Central memory CD8-positive, alpha-beta T cell (primary cell): ENCODE results near the gene KLF15.

Experiments
- ATAC-seq: fragments of 150-1000 bp; cut with Tn5 transposase; replicated peaks from 2 replicates; pipeline ENCODE4 v1.10.0; 2022; ENCODE audit warnings: mild to moderate bottlenecking, moderate FRiP score, moderate number of reproducible peaks; ENCODE audit not compliant: poor library complexity, severe bottlenecking; ENCODE audit errors: extremely low read depth
- DNase-seq, 2 donors: peaks; one replicate each; pipeline ENCODE4 v3.0.0; 2021; ENCODE audit warnings: low spot score in 2 of 2
- H3K27ac Mint-ChIP-seq: one replicate; pipeline ENCODE4 v1.8.0; 2022; ENCODE audit warnings: low read depth, mild to moderate bottlenecking, moderate library complexity, mixed read lengths
- H3K27me3 Mint-ChIP-seq: one replicate; pipeline ENCODE4 v1.8.0; 2022; ENCODE audit warnings: mixed read lengths
- H3K36me3 Mint-ChIP-seq: one replicate; pipeline ENCODE4 v1.8.0; 2022; ENCODE audit warnings: mild to moderate bottlenecking, moderate library complexity, mixed read lengths; ENCODE audit not compliant: insufficient read depth
- H3K4me1 Mint-ChIP-seq: one replicate; pipeline ENCODE4 v1.8.0; 2022; ENCODE audit warnings: mixed read lengths
- H3K4me3 Mint-ChIP-seq: one replicate; pipeline ENCODE4 v1.8.0; 2022; ENCODE audit warnings: mild to moderate bottlenecking, moderate library complexity, mixed read lengths
- H3K9me3 Mint-ChIP-seq: one replicate; pipeline ENCODE4 v1.8.0; 2022; ENCODE audit warnings: mixed read lengths

KLF15 gene

DNA sequence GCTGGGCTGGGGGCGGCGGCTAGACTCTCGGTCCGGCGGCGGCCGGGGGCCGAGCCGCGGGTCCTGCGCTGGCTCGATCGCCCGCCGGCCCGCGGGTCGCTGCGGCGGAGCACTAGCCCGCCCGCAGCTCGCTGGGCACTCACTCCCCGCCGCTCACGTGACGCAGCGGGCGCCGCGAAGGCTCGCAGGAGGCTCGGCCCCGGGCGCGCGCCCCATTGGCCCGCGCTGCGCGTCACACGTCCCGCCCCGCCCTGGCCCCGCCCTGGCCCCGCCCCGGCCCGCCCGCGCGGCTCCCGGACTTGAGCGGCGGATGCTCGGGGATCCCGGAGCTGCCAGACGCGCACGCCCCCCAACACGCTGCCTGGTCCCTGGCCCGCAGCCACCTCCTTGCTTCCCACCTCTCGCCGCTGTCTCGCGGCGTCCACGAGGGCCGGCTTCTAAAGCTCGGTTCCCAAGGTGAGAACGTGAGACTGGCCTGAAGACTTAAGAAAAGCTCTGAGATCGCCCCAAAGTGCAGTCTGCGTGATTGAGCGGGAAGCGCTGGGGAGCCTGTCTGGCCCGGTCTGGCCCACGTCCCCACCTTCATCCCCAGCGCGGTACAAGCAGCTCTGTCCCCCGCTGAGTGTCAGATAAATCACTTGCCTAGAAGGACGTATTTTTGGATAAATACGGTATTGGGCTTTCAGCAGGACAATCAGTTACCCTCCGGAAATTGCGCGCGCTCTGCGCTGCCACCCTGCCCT is at the start of gene KLF15:
TSS of gene KLF15 (minus strand) at position 114 of the 743 bp plus-strand sequence. CDS start 4,486 bp downstream, outside the sequence.
- ATAC-seq (peak; percentile 88), DNase-seq (peak; percentile 46 to 53)
- Mint-ChIP-seq H3K4me1 (peaks cover 13% of the 10 kb centered on the region), H3K36me3 (no peaks in the 10 kb centered on the region), H3K27me3 (peaks cover 65% of the 10 kb centered on the region), H3K4me3 (peak within 1 kb of the TSS; percentile 82), H3K9me3 (no peaks in the 10 kb centered on the region), H3K27ac (no peak within 1 kb of the TSS)

DNA sequence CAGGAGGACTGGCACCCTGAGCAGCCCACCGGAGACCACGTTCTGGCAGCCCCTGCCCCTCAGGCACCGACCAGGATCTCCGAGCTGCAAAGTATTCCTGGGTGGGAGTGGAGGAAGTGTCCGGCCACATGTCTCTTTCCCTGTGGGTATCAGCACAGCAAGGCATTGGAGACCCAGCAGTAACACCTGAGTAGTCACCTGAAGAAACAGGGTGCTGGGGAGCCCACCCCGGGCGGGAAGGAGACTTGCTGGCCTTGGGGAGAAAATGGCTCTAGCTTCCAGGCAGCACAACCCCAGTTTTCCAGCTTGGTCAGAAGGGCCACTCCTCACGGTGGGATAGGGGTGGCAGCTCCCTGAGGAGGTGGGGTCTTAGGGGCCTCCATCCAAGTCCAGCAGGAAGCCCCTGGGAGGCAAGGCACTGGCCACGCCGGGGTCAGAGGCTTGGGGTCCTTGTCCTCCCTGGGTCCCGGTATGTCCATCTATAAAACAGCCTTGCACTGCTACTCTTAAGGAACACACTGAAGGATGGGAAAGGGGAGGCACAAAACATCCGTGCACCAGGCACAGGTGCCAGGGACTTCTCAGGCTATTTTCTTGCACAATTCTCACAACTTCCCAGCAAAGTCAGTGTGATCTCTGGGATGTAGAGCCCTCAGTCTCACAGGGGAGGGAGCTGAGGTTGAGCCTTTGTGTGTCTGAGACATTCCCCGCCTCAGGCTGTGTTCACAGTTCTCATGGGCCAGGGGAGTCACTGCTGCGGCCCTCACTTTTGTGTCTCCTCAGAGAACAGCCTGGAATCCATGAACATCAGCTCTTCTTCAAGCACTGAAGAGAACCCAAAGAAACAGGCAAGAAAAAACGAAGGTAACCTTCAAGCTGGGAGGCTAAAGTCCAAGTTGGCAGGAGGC is 49.4 kb upstream of the KLF15 start:
- no peaks in the 10 kb centered on the region for H3K4me1 Mint-ChIP-seq
- DNase-seq (no peak), ATAC-seq (no peak)
- H3K27me3 Mint-ChIP-seq: peaks cover 73% of the 10 kb centered on the region
- no peak overlapping the region for H3K27ac Mint-ChIP-seq
- no peaks in the 10 kb centered on the region for H3K36me3 Mint-ChIP-seq
- H3K9me3 Mint-ChIP-seq: no peaks in the 10 kb centered on the region
- H3K4me3 Mint-ChIP-seq: no peak overlapping the region

DNA sequence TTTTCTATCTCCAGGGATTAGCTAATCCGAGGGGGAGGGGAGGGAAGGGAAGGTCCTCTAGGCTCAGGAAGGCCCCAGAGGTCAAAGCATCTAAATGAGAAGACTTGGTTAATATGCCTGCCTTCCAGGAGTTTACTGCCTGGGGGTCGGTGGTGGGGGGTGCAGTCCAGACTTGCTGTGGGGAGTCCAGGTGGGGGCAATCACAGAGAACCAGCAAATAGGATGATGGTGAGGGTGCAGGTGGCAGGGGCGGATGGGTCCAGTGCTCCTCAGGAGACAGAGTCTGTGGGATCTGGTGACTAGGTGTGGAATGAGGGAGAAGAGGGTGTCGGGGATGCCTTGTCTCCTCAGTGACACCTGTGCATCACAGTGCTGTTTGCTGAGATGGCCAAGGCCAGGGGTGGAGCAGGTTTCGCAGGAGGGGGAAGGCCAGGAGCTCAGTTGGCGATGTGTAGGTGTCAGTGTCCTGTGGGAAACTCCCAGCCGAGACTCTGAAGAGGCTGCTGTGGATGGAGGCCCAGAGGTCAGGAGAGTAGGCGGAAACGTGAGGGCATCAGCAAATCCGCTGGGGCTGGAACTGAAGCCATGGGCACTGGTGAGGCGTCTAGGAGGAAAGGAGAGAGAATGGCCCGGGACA is 45.6 kb upstream of the KLF15 start:
- Mint-ChIP-seq H3K27me3 (peaks cover 37% of the 10 kb centered on the region), H3K4me3 (no peak overlapping the region), H3K27ac (no peak overlapping the region), H3K4me1 (no peaks in the 10 kb centered on the region), H3K36me3 (no peaks in the 10 kb centered on the region), H3K9me3 (no peaks in the 10 kb centered on the region)
- ATAC-seq (no peak), DNase-seq (no peak)

DNA sequence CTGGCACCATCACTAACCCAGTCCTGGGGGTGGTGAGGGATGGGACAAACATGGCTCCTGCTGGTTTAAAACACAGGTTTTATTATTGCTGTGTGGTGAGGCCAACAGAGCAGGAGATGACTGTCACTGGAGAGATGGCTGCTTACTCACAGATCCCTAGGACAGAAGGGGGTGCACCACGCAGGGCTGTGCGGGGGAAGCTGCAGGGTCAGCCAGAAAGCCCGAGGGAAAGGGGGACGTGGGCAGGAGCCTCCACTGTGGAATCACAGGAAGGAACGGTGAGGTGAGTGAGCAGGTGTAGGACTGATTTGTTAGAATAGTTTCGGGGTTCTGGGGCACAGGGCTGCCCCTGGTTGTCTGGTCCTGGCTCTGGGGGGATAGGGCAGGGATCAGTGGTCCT is 45.0 kb upstream of the KLF15 start:
- Mint-ChIP-seq H3K4me3 (no peak overlapping the region), H3K4me1 (no peaks in the 10 kb centered on the region), H3K9me3 (no peaks in the 10 kb centered on the region), H3K27me3 (peaks cover 34% of the 10 kb centered on the region), H3K36me3 (no peaks in the 10 kb centered on the region), H3K27ac (no peak overlapping the region)
- DNase-seq: no peak
- ATAC-seq: no peak

DNA sequence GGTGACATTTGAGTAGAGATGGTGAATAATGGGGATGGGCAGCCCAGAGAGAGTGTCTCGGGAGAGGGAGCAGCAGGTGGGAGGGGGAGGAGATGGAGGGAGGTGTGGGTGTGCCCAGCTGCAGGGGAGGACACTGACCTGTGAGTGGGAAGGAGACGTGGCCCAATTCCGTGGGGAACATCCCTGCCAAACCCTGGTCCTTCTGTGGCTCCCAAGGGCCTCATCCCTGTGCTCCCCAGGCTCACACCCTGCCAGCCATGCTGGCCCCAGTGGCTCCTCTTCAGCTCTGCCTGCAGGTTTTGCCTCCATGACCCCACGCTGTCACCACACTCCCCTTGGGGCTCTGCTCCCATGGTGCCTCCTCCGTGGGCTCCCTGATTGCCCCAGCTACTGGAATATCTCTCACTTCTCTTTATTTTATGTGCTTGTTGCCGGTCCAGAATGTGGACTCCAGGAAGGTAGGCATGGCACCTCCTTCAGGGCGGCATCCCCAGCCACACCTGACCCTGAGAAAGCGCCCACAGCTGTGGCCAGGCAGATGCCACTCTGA is 44.5 kb upstream of the KLF15 start:
- H3K36me3 Mint-ChIP-seq: no peaks in the 10 kb centered on the region
- H3K27ac Mint-ChIP-seq: no peak overlapping the region
- no peak overlapping the region for H3K4me3 Mint-ChIP-seq
- ATAC-seq (no peak), DNase-seq (no peak)
- peaks cover 29% of the 10 kb centered on the region for H3K27me3 Mint-ChIP-seq
- no peaks in the 10 kb centered on the region for H3K4me1 Mint-ChIP-seq
- H3K9me3 Mint-ChIP-seq: no peaks in the 10 kb centered on the region

DNA sequence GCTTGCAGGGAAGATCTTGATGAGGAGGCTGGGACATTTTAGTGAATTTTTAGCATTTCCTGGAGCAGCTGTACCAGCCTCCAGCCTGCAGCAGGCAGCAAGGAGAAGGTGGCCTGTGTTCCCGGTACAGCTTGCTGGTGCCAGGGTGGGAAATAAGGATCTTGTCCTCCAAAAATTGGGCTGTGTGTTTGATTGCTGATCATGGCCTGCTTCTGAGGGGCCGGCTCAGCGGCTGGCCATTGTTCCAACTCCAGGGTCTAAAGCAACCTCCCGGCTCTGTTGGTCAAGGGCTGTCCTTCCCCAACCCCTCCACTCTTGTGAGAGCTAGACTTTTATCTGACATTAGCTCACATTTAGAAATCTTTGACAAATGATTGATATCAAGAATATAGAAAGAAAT is 42.5 kb upstream of the KLF15 start:
- no peak overlapping the region for H3K27ac Mint-ChIP-seq
- DNase-seq: no peak
- no peaks in the 10 kb centered on the region for H3K9me3 Mint-ChIP-seq
- H3K4me1 Mint-ChIP-seq: no peaks in the 10 kb centered on the region
- H3K27me3 Mint-ChIP-seq: peaks cover 28% of the 10 kb centered on the region
- no peak for ATAC-seq
- H3K36me3 Mint-ChIP-seq: no peaks in the 10 kb centered on the region
- H3K4me3 Mint-ChIP-seq: no peak overlapping the region

DNA sequence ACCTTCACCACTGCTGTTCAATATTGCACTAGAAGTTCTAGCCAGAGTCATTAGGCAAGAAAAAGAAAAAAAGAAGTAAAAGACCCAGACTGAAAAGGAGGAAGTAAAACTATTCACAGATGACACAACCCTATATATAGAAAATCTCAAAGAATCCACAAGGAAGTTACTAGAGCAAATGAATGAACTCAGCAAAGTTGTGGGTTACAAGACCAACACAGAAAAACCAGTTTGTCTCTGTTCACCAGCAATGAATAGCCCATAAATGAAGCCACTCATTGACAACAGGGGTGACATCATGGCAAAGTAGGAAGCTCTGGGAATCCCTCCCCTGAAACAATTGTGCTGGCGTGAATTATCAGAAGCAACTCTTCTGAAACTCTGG is 42.1 kb upstream of the KLF15 start:
- Mint-ChIP-seq H3K4me1 (no peaks in the 10 kb centered on the region), H3K4me3 (no peak overlapping the region), H3K27ac (no peak overlapping the region), H3K9me3 (no peaks in the 10 kb centered on the region), H3K36me3 (no peaks in the 10 kb centered on the region), H3K27me3 (peaks cover 28% of the 10 kb centered on the region)
- no peak for DNase-seq
- ATAC-seq: no peak

DNA sequence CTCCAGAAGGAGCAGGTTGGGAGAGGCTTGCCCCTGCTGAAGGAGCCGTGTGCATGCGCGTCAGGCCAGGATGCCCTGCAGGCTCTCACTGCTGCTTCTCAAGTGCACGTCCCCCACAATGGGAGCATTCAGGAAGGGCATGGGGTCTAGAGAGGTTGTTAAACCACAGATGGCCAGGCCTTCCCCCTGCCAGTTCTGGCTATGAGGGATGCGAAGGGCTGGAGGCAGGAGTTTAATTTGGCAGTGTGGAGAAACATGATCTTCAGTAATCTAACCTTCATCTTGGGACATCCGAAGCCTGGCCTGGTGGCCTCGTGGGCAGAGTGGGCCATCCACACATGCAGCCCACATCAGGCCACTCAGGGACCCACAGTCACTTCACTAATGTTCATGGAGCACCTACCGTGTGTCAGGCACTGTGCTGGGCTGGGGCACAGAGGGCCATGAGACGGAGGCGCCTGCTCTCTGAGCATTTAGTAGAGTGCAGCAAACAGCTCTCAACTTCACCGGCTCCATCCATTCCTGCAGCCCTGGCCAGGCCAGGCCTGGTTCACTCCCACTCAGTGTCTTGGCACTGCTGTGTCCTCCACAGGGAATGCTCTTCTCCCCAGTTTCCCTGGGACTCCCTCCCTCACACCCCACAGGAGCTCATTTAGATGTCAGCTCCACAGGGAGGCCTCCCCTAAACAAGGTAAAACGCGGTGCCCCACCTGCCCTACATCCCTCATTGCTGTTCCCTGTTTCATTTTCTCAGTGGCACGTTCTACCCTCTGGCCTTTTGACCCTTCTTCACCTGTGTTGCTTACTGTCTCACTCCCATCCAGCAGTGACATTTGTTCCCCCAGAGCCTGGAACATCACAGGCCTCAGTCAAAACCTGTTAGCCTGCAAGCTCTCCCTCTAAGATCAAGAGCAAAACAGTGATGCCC is 41.5 kb upstream of the KLF15 start:
- Mint-ChIP-seq H3K9me3 (no peaks in the 10 kb centered on the region), H3K27ac (no peak overlapping the region), H3K36me3 (no peaks in the 10 kb centered on the region), H3K4me3 (no peak overlapping the region), H3K27me3 (peaks cover 34% of the 10 kb centered on the region), H3K4me1 (no peaks in the 10 kb centered on the region)
- DNase-seq (no peak), ATAC-seq (no peak)

DNA sequence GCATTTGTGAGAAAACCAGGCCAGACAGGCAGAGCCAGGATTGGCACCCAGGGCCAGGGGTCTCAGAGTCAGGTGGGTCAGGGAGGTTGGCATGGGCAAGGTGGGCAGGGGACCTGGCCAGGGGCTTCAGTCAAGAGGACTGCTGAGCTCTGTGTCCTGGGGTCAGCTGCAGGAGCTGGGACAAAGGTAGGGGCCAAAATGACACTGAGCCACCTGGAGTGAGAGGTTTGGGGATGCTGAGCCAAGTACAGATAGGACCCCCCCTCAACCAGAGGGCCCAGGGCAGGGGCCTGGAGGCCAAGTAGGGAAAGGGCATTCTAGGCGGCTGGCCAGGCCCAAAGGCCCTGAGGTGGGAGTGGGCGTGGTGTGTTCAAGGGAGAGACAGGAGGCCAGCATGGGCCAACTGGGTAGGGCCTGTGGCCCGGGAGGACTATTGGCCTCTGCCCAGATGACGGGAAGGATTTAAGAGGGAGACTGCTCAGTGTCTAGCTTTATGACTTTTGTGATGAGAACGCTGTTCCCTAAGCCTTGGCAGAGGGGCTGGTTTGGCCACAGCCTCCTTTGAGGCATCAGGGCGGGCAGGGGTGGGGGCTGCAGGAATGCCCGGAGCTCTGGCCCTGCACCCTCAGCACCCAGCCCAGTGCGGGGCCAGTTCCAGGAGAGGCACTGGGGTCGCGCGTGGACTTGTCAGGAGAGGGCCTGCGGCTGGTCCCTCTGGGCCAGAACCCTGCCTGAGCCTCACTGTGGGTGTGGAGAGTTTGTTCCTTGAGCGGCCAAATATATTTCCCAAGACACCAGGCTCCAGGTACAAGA is 40.6 kb upstream of the KLF15 start:
- Mint-ChIP-seq H3K27me3 (peaks cover 39% of the 10 kb centered on the region), H3K4me3 (no peak overlapping the region), H3K36me3 (no peaks in the 10 kb centered on the region), H3K27ac (no peak overlapping the region), H3K4me1 (no peaks in the 10 kb centered on the region), H3K9me3 (no peaks in the 10 kb centered on the region)
- DNase-seq: no peak
- no peak for ATAC-seq

DNA sequence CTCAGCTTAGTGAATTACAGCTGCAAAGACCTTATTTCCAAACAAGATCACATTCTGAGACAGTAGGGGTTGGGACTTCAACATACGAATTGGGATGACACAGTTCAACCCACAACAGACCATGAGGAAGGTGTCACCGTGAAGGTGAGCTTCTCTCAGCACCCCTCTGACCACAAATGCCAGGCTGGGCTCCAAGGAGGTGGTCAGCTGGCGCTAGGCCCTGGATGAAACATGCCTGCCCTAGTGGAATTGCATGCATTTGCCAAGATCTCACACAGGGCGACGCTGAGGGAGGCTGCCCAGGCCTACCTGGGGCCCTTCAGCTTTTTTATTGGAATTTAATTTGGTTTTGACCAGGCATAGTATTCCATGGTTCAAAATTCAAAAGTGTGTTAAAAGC is 39.3 kb upstream of the KLF15 start:
- no peak for ATAC-seq
- H3K36me3 Mint-ChIP-seq: no peaks in the 10 kb centered on the region
- H3K4me3 Mint-ChIP-seq: no peak overlapping the region

DNA sequence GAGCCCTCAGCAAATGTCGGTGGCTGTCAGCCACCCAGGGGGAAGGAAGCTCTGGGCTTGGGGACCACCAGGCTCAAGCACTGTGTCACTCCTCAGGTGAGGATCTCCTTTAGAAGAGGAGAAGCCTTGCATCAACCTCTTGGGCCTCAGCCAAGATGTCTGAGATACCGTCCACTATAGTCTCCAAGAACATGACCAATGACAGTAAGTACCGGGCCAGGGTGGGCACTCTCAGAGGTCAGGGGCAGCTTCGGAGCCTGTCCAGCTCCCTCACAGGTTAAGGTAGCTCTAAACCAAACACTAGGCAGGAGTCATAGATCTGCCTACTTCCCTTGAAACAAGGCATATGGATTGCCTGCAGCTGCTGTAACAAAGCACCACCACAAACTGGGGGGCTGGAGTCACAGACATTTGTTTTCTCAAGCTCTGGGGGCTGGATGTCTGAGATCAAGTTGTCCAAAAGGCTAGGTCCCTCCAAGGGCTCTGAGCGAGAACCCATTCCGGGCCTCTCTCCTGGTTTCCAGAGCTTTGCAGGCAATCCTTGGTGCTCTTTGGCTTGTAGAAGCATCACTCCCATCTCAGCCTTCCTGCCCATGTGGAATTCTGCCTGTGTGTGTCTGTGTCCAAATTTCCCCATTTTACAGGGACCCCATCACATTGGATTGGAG is 38.8 kb upstream of the KLF15 start:
- Mint-ChIP-seq H3K4me3 (no peak overlapping the region), H3K36me3 (no peaks in the 10 kb centered on the region), H3K27ac (no peak overlapping the region), H3K27me3 (peaks cover 44% of the 10 kb centered on the region), H3K4me1 (no peaks in the 10 kb centered on the region), H3K9me3 (no peaks in the 10 kb centered on the region)
- ATAC-seq (no peak), DNase-seq (no peak)

More for the DNA sequence above, 39.3 kb upstream of the KLF15 start:
- H3K9me3 Mint-ChIP-seq: no peaks in the 10 kb centered on the region
- DNase-seq: no peak
- H3K27me3 Mint-ChIP-seq: peaks cover 39% of the 10 kb centered on the region
- no peak overlapping the region for H3K27ac Mint-ChIP-seq
- no peaks in the 10 kb centered on the region for H3K4me1 Mint-ChIP-seq
